ENCODE measurements around the gene PDCD7. TPM values are rescaled to one million over a fixed set of nuclear protein-coding genes. Genes with fewer than 3 reads are reported as not detected.
"Not testable (repeated sequence)": the region's sequence is repeated elsewhere in the genome, so short reads cannot be mapped to it uniquely, and the experiment has no call there.

Gene PDCD7
- total RNA-seq, 4 donors from 2014 or later, result 12.4 to 22.1 (median 16.3) TPM

DNA sequence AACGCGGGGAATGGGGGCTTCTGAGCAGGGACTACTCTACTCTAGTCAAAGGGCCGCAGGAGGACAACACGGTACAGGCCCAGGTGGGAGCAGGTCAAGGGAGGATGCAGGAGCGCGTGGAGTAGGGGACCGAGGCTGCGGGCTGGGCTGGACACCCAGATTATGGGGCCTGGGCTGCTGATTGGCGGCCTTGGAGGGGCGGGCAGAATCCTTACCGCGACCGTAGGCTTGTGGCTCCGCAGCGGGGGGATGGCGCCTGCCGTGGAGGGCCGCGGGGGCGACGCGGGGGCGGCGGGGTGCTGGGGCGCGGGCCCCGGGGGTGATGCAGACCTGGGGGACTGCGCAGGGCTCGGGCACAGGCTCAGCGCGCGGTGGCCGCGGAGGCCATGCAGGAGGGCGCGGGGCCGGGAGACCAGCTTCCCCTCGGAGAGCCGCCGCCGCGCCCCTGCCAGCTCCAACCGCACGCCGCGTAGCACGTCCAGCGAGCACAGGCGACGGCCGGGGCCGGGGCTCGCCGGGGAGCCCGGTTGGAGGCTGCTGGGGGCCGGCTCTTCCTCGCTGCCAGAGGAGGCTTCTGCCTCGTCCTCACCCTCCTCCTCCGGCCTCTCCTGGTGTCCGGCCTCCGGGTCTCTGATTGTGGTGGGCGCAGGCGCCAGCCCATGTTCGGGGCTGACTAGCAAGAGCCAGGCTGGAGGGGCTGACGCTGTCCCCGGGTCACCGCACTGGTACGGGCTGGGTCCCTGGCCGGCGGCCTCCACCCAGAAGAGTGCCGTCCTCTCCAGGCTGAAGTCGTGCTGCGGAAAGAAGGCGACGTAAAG lies 31.5 kb downstream of the PDCD7 start:
- in situ Hi-C loops (cut with MboI; ENCODE audit: low pct_ligation_motif_present in 1 of 4, low pct_unique_long_range_greater_than_20kb in 1 of 4, low sequenced_read_pairs in 3 of 4), result no loop called here
- TF ChIP-seq POLR2AphosphoS5 (IDR thresholded peaks at IDR 0.05) (no peak), EP300 (IDR thresholded peaks at IDR 0.05; ENCODE audit: low read depth) (no peak), POLR2A (IDR thresholded peaks at IDR 0.05) (no peak)
- TF ChIP-seq, protein P1, sequence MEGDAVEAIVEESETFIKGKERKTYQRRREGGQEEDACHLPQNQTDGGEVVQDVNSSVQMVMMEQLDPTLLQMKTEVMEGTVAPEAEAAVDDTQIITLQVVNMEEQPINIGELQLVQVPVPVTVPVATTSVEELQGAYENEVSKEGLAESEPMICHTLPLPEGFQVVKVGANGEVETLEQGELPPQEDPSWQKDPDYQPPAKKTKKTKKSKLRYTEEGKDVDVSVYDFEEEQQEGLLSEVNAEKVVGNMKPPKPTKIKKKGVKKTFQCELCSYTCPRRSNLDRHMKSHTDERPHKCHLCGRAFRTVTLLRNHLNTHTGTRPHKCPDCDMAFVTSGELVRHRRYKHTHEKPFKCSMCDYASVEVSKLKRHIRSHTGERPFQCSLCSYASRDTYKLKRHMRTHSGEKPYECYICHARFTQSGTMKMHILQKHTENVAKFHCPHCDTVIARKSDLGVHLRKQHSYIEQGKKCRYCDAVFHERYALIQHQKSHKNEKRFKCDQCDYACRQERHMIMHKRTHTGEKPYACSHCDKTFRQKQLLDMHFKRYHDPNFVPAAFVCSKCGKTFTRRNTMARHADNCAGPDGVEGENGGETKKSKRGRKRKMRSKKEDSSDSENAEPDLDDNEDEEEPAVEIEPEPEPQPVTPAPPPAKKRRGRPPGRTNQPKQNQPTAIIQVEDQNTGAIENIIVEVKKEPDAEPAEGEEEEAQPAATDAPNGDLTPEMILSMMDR (IDR thresholded peaks at IDR 0.05), result no peak
- H3K36me3 ChIP-seq, result no peaks in the 10 kb centered on the region
- no peaks in the 10 kb centered on the region for H3K9me3 ChIP-seq
- DNase-seq, result no peak
- no peak overlapping the region for H3K27ac ChIP-seq
- H3K4me3 ChIP-seq, result no peak overlapping the region
- 90% methylated on average over 65 of the region's 75 CpGs; no CpG with 5 or more reads in 1 of the 2 donors for WGBS, 2 donors (ENCODE audit: low coverage in 1 of 2)
- intact Hi-C loops (cut with DNase I; ENCODE audit: low total_unique reads), result loop anchor here (1.0 kb wide), 1 partner anchor 54 kb away; no protein-coding TSS in a partner anchor
- no peaks in the 10 kb centered on the region for H3K27me3 ChIP-seq
- H3K4me1 ChIP-seq, result peaks cover 0 to 11% (median 10%) of the 10 kb centered on the region in 4 donors

- no peaks in the 10 kb centered on the region for H3K27me3 ChIP-seq
- intact Hi-C loops (cut with DNase I; ENCODE audit: low total_unique reads) (no loop called here), in situ Hi-C loops (cut with MboI; ENCODE audit: low pct_ligation_motif_present in 1 of 4, low pct_unique_long_range_greater_than_20kb in 1 of 4, low sequenced_read_pairs in 3 of 4) (no loop called here)
- DNase-seq, result peak; percentile 83
- H3K27ac ChIP-seq, result peak overlapping the region in 3 of 4 donors; percentile 22 to 38 (median 35)
- WGBS, 2 donors (ENCODE audit: low coverage in 1 of 2), result 37% methylated on average over 9 of the region's 9 CpGs; no CpG with 5 or more reads in 1 of the 2 donors
- H3K4me3 ChIP-seq, result no peak overlapping the region
- H3K9me3 ChIP-seq, result no peaks in the 10 kb centered on the region
- no peak for TF ChIP-seq EP300 (IDR thresholded peaks at IDR 0.05; ENCODE audit: low read depth)
- TF ChIP-seq, protein P1 (IDR thresholded peaks at IDR 0.05), result peak; percentile 71 to 88 (median 83)
- peaks cover 0 to 11% (median 10%) of the 10 kb centered on the region in 4 donors for H3K4me1 ChIP-seq
- no peaks in the 10 kb centered on the region for H3K36me3 ChIP-seq
Observed at GRCh38 chr15:65101411-65101890, 32.2 kb downstream of the PDCD7 start.

DNA sequence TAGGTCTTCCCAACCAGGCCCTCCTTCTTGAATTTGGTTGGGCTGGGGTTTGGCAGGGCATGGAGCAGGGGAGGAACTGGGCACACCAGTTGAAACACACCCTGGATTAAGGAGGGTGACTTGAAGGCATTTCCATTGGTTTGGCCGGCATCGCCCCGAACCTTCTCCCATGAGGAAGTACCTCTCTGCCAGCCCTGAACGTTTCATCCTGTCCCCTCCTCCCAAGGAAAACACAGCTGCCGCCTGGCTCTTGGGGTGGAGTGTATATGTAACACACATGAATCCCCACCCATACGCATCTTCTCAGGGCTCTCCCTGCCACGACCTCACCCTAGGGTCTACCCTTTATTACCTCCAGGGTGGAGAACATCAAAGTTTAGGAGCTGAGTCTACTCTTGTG lies 33.2 kb downstream of the PDCD7 start:
- H3K4me3 ChIP-seq, result no peak overlapping the region
- 32 to 43% methylated on average over 6 to 7 of the region's 7 CpGs for WGBS, 2 donors (ENCODE audit: low coverage in 1 of 2)
- TF ChIP-seq POLR2AphosphoS5 (IDR thresholded peaks at IDR 0.05) (no peak), EP300 (IDR thresholded peaks at IDR 0.05; ENCODE audit: low read depth) (no peak), POLR2A (IDR thresholded peaks at IDR 0.05) (no peak)
- TF ChIP-seq, protein P1 (IDR thresholded peaks at IDR 0.05), result no peak
- peak; percentile 58 for DNase-seq
- intact Hi-C loops (cut with DNase I; ENCODE audit: low total_unique reads) (no loop called here), in situ Hi-C loops (cut with MboI; ENCODE audit: low pct_ligation_motif_present in 1 of 4, low pct_unique_long_range_greater_than_20kb in 1 of 4, low sequenced_read_pairs in 3 of 4) (no loop called here)
- H3K27me3 ChIP-seq, result no peaks in the 10 kb centered on the region
- no peaks in the 10 kb centered on the region for H3K36me3 ChIP-seq
- H3K27ac ChIP-seq, result peak overlapping the region in 3 of 4 donors; percentile 22 to 38 (median 35)
- peaks cover 4 to 11% (median 10%) of the 10 kb centered on the region in 4 donors for H3K4me1 ChIP-seq
- no peaks in the 10 kb centered on the region for H3K9me3 ChIP-seq

- DNase-seq; H3K27me3 ChIP-seq; H3K4me3 ChIP-seq; H3K9me3 ChIP-seq; H3K36me3 ChIP-seq; intact Hi-C loops (cut with DNase I; ENCODE audit: low total_unique reads): not testable (repeated sequence)
- WGBS, 2 donors (ENCODE audit: low coverage in 1 of 2), result 94% methylated on average over 10 of the region's 10 CpGs; no CpG with 5 or more reads in 1 of the 2 donors
- H3K4me1 ChIP-seq, result peaks cover 9 to 18% (median 13%) of the 10 kb centered on the region in 4 donors
- in situ Hi-C loops (cut with MboI; ENCODE audit: low pct_ligation_motif_present in 1 of 4, low pct_unique_long_range_greater_than_20kb in 1 of 4, low sequenced_read_pairs in 3 of 4), result loop anchor here in 2 of 4 donors (10.0 kb wide), 1 partner anchor 65 kb away; no protein-coding TSS in a partner anchor
- H3K27ac ChIP-seq, result peak overlapping the region in 1 of 4 donors; percentile 35
Observed at GRCh38 chr15:65099801-65100200, 33.8 kb downstream of the PDCD7 start.

Data from transverse colon (tissue), 4 donors.